Ascending aorta (tissue), 2 donors: ENCODE measurements around the gene FARP1. TPM values are rescaled to one million over a fixed set of nuclear protein-coding genes. Genes with fewer than 3 reads are reported as not detected.

Experiments used
- DNase-seq, 2 donors: peaks; one replicate each; pipeline ENCODE4 v3.0.0-alpha.2; 2019; ENCODE audit warnings: low spot score in 2 of 2
- H3K27ac ChIP-seq, 2 donors: fragments of 200-600 bp; sonication (generic); one replicate each; pipeline ENCODE4 v1.5.1; 2016 to 2017; ENCODE audit warnings: mild to moderate bottlenecking in 1 of 2
- H3K27me3 ChIP-seq: fragments of 200-600 bp; sonication (generic); one replicate; pipeline ENCODE4 v1.5.1; 2017
- H3K36me3 ChIP-seq, 2 donors: fragments of 200-600 bp; sonication (generic); one replicate each; pipeline ENCODE4 v1.5.1; 2016
- H3K4me1 ChIP-seq, 2 donors: fragments of 200-600 bp; sonication (generic); one replicate each; pipeline ENCODE4 v1.5.1; 2016 to 2017; ENCODE audit warnings: mild to moderate bottlenecking in 1 of 2
- H3K4me3 ChIP-seq, 2 donors: fragments of 200-600 bp; sonication (generic); one replicate each; pipeline ENCODE4 v1.5.1; 2016 to 2017; ENCODE audit warnings: mild to moderate bottlenecking in 1 of 2
- H3K9me3 ChIP-seq, 2 donors: fragments of 200-600 bp; sonication (generic); one replicate each; pipeline ENCODE4 v1.5.1; 2016
- intact Hi-C: fragments of 100-400 bp; cut with DNase I; formaldehyde crosslinking; loops from one replicate; pipeline ENCODE4 v1.15.1; 2023
- total RNA-seq: library from RNA; depleted of rRNA; stranded (reverse); fragments of >200 nt; gene quantifications from one replicate; pipeline ENCODE4 v1.1.0, GENCODE V29; 2016
- TF ChIP-seq, protein P1 (sequence below), 3 experiments: fragments of 200-600 bp in 2 of 3; fragments of 450-650 bp in 1 of 3; sonication (generic) in 2 of 3; IDR thresholded peaks; one replicate each; pipeline ENCODE4 v1.5.1; 2016 to 2019; ENCODE audit warnings: antibody characterized with exemption in 3 of 3, mild to moderate bottlenecking in 1 of 3, moderate library complexity in 1 of 3

Gene FARP1
- total RNA-seq, 1 donor from 2014 or later, result 80.8 TPM

DNA sequence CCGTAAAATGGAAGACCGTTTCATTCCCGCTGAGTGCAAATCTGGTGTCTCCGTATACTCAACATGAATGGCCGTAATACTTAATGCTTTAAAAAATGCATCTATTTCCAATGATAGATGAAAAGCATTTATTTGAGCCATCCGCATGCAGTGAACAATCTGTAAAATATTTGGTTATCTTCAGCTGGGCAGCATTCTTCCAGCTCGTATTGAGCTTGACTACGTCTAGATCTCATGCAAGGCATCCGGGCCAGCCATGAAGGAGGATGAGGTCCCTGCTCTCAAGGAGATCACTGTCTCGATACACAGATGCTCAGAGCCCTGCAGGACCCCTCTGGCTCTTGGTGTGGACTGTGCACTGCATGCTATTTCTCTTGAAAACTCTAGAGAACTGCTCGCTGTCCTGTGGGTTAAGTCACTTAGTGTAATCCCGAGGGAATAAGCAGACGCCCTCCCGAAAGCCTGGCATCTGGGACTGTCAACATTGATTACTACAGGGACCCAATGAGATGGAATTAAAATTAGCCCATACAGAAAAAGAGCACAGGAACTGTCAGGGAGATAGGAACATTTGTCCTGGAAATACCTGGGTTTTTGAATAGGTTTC is 146.5 kb downstream of the FARP1 start:
- Histone ChIP-seq H3K4me3 (no peak overlapping the region), H3K27ac (no peak overlapping the region), H3K36me3 (no peaks in the 10 kb centered on the region), H3K9me3 (no peaks in the 10 kb centered on the region), H3K4me1 (no peaks in the 10 kb centered on the region), H3K27me3 (no peaks in the 10 kb centered on the region)
- intact Hi-C loops, result no loop called here
- no peak for DNase-seq
- TF ChIP-seq, protein P1, sequence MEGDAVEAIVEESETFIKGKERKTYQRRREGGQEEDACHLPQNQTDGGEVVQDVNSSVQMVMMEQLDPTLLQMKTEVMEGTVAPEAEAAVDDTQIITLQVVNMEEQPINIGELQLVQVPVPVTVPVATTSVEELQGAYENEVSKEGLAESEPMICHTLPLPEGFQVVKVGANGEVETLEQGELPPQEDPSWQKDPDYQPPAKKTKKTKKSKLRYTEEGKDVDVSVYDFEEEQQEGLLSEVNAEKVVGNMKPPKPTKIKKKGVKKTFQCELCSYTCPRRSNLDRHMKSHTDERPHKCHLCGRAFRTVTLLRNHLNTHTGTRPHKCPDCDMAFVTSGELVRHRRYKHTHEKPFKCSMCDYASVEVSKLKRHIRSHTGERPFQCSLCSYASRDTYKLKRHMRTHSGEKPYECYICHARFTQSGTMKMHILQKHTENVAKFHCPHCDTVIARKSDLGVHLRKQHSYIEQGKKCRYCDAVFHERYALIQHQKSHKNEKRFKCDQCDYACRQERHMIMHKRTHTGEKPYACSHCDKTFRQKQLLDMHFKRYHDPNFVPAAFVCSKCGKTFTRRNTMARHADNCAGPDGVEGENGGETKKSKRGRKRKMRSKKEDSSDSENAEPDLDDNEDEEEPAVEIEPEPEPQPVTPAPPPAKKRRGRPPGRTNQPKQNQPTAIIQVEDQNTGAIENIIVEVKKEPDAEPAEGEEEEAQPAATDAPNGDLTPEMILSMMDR (IDR thresholded peaks at IDR 0.05), result no peak

DNA sequence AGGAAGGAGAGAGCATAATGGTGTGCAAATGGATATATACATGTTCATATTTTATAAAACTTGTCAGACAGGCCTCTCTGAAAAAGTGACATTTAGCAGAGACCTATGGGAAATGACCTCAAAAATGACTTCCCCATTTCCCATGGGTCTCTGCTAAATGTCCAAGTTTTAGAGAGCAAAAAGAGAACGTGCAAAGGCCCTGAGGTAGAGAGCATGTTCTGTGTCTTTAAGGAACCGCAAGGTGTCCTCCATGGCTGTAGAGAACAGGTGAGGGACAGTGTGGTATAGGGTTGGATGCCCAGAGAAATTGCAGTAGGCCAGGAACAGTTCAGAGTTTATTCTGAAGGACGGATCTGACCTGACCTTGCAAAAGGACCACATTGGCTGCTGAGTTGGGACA is 147.4 kb downstream of the FARP1 start:
- Histone ChIP-seq H3K27ac (no peak overlapping the region), H3K36me3 (no peaks in the 10 kb centered on the region), H3K27me3 (no peaks in the 10 kb centered on the region), H3K4me3 (no peak overlapping the region), H3K4me1 (no peaks in the 10 kb centered on the region), H3K9me3 (no peaks in the 10 kb centered on the region)
- TF ChIP-seq, protein P1 (IDR thresholded peaks at IDR 0.05), result no peak
- intact Hi-C loops, result no loop called here
- DNase-seq, result no peak

DNA sequence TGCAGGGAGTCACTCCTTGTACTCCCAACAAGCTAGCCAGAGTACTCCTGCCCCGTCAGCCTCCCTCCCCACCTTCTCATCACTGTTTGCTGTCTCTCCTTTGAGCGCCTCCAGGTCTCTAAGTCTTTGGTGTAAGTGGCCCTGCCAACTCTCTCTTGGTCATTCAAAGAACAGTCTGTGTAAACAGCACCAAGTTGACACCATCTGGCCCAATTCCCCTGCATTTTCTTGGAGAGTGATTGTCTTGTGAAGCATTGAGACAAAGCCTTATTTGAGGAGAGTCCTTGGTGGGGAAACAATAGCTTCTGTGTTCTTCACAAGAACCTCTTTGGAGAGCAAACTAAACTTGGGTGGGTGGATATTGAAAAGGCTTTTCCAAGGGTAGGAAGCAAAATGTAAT is 148.8 kb downstream of the FARP1 start:
- TF ChIP-seq, protein P1 (IDR thresholded peaks at IDR 0.05), result no peak
- no peak overlapping the region for H3K4me3 ChIP-seq
- H3K4me1 ChIP-seq, result no peaks in the 10 kb centered on the region
- intact Hi-C loops, result no loop called here
- no peak for DNase-seq
- no peaks in the 10 kb centered on the region for H3K36me3 ChIP-seq
- no peaks in the 10 kb centered on the region for H3K27me3 ChIP-seq
- no peak overlapping the region for H3K27ac ChIP-seq
- H3K9me3 ChIP-seq, result no peaks in the 10 kb centered on the region

DNA sequence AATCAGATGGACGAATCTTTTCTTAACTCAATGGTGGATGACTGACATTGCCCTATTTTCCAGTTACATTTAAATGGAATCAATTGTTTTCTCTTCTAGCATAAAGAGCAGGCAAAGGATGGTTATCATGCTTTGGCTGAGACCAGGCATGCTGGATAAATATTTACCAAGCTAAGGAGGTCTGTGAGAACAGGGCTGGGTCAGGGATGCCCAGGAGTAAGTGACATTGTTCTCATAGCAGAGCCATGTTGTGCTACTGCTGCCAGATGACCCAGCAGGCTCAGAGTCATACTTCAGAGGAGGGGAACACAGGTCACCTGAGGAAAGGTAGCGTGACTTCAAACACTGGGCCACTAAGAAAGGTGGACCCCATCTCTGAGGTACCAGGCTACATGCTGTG is 150.2 kb downstream of the FARP1 start:
- intact Hi-C loops, result no loop called here
- TF ChIP-seq, protein P1 (IDR thresholded peaks at IDR 0.05), result no peak
- Histone ChIP-seq H3K4me1 (no peaks in the 10 kb centered on the region), H3K27me3 (no peaks in the 10 kb centered on the region), H3K4me3 (no peak overlapping the region), H3K36me3 (no peaks in the 10 kb centered on the region), H3K9me3 (no peaks in the 10 kb centered on the region), H3K27ac (no peak overlapping the region)
- DNase-seq, result no peak

DNA sequence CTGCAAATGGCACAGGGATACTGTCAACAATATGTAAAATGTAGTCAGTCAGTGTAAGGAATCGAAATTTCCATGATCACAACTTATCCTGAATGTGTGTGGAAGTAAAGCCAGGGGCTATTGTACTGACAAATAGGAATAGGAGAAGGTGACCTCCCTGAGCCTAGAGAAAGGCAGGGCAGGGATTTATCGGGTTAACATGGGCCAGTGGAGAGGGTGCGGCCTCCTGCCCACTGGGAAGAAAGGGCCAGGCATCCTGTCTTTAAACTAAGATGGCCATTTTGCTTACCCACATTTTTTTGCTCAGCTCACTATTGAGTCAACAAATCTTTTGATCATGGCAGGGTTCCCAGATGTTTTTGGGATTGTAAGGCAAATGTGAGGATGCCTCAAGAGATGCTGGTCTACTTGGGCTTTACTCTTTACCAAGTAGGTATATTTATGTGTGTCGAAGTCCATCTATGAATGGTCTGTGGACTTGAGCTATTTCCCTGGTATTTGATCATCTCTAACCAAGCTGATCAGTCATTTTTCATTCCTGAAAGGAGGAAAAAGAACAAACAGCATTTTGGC is 150.8 kb downstream of the FARP1 start:
- TF ChIP-seq, protein P1 (IDR thresholded peaks at IDR 0.05), result no peak
- Histone ChIP-seq H3K9me3 (no peaks in the 10 kb centered on the region), H3K36me3 (no peaks in the 10 kb centered on the region), H3K27me3 (no peaks in the 10 kb centered on the region), H3K4me1 (no peaks in the 10 kb centered on the region), H3K27ac (no peak overlapping the region), H3K4me3 (no peak overlapping the region)
- no peak for DNase-seq
- intact Hi-C loops, result no loop called here
